ENCODE data around the gene RTKN.
"Not testable (repeated sequence)": the region's sequence is repeated elsewhere in the genome, so short reads cannot be mapped to it uniquely, and the experiment has no call there.

RTKN gene

GRCh38 chr2:74460187-74460586 is 18.4 kb upstream of the RTKN start:
- DNase-seq, result not testable (repeated sequence)

GRCh38 chr2:74459503-74460118 is 17.9 kb upstream of the RTKN start:
- not testable (repeated sequence) for DNase-seq

GRCh38 chr2:74458938-74459363 is 17.2 kb upstream of the RTKN start:
- no peak for DNase-seq

- DNase-seq, result peak; percentile 99
Measured at GRCh38 chr2:74458132-74458937, 16.6 kb upstream of the RTKN start, which contains the start of gene WBP1. Gene WBP1 (plus strand): TSS chr2:74458438. CDS start chr2:74458603, 165 bp downstream.

GRCh38 chr2:74457549-74458131 is 15.9 kb upstream of the RTKN start:
- DNase-seq, result peak; percentile 75 to 78

GRCh38 chr2:74457129-74457548 is 15.4 kb upstream of the RTKN start:
- DNase-seq, result no peak

- peak; percentile 96 to 97 for DNase-seq
Measured at GRCh38 chr2:74454654-74455511, 13.1 kb upstream of the RTKN start, which contains the start of gene INO80B. Gene INO80B (plus strand): TSS chr2:74455087. CDS start chr2:74455117, 30 bp downstream.

GRCh38 chr2:74450570-74451190 is 8.9 kb upstream of the RTKN start:
- DNase-seq, result no peak

GRCh38 chr2:74448771-74449170 is 7.0 kb upstream of the RTKN start:
- DNase-seq, result no peak

- DNase-seq, result no peak
Measured at GRCh38 chr2:74447230-74447999, 5.7 kb upstream of the RTKN start.

- no peak for DNase-seq
Measured at GRCh38 chr2:74444498-74445318, 3.0 kb upstream of the RTKN start.

- DNase-seq, result not testable (repeated sequence)
Measured at GRCh38 chr2:74442483-74443297, 953 bp upstream of the RTKN start.

GRCh38 chr2:74441170-74441689 is 507 bp downstream of the RTKN start:
- DNase-seq, result no peak

- no peak for DNase-seq
Measured at GRCh38 chr2:74440378-74441169, 1.2 kb downstream of the RTKN start.

- no peak for DNase-seq
Measured at GRCh38 chr2:74439803-74440377, 1.8 kb downstream of the RTKN start.

- DNase-seq, result no peak
Measured at GRCh38 chr2:74439373-74439772, 2.4 kb downstream of the RTKN start.

- no peak for DNase-seq
Measured at GRCh38 chr2:74438248-74438647, 3.5 kb downstream of the RTKN start.

Data from activated CD4-positive, alpha-beta T cell treated with anti-CD3 and anti-CD28 coated beads, Interleukin-2, amount 50 U/mL, for 4 hours (primary cell).